Activated CD4-positive, CD25-positive, alpha-beta regulatory T cell treated with anti-CD3 and anti-CD28 coated beads, Interleukin-2, amount 50 U/mL, for 16 hours (primary cell): ENCODE data around the gene GDPD3.

Source experiments
- DNase-seq: peaks from one replicate; pipeline ENCODE4 v3.0.0-alpha.2; 2020; ENCODE audit warnings: low read depth, low spot score

GDPD3 gene

DNA sequence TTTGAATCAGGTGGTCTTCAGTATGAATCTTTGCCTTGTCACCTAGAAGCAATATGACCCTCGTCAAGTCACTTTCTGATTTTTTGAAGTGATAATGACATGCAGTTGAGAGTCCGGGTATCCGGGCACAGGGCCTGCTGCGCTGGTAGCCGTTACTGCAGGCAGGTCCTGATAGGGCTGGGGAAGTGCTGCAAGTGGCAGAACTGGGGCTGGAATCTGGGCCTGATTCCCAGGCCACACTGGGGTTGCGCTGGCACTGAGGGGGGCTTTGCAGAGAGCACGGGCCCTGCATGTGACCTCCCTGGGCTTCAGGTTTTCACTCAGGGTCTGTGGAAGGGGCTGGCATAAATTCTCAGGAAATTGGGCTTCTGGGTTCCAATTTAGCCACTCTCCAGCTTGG is 34.6 kb downstream of the GDPD3 start:
- DNase-seq = no peak

GRCh38 chr16:30077656-30078055 is 35.7 kb downstream of the GDPD3 start:
- DNase-seq = no peak

DNA sequence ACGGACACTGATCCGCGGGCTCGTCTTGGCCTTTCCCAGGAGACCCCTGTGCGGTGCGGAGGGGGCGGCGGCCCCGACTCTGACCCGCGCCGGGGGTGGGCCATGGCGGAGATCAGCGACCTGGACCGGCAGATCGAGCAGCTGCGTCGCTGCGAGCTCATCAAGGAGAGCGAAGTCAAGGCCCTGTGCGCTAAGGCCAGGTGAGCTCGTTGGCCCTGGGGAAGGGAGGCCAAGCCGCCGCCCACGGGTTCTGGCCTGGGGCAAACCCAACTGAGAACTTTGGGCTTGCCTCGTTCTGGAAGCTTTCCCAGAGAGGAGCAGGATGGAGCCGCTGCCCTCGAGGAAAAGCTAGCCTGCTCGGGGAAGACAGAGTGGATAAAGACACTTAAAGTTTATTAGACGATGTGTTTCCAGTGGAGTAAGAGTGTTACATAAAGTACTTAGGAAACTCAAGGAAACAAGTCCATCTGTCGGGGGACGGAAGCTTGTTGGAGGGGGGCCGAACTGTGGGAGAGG is 37.0 kb downstream of the GDPD3 start:
- no peak for DNase-seq

- peak; percentile 78 for DNase-seq
Measured at GRCh38 chr16:30075503-30076275, 37.6 kb downstream of the GDPD3 start, which contains the start of gene PPP4C. PPP4C (plus strand) TSS chr16:30075994; CDS start chr16:30076378, 384 bp downstream.

- no peak for DNase-seq
Measured at GRCh38 chr16:30070490-30070889, 42.8 kb downstream of the GDPD3 start.

DNA sequence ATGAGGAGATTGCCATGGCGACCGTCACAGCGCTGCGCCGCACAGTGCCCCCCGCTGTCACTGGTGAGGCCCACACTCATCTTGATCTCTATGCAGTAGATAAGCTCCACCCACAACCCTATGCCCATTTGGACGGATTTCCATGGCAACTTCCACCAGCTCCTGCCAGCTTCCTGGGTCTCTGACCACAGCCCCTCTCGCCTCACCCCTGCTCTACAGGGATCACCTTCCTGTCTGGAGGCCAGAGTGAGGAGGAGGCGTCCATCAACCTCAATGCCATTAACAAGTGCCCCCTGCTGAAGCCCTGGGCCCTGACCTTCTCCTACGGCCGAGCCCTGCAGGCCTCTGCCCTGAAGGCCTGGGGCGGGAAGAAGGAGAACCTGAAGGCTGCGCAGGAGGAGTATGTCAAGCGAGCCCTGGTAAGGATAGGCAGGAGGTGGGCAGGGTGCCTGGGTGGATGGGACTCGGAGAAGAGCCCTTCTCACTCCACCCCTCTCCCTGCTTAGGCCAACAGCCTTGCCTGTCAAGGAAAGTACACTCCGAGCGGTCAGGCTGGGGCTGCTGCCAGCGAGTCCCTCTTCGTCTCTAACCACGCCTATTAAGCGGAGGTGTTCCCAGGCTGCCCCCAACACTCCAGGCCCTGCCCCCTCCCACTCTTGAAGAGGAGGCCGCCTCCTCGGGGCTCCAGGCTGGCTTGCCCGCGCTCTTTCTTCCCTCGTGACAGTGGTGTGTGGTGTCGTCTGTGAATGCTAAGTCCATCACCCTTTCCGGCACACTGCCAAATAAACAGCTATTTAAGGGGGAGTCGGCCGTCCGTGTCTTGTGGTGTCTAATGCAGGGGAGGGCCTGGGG is 43.5 kb downstream of the GDPD3 start:
- no peak for DNase-seq

GRCh38 chr16:30068750-30069610 is 44.4 kb downstream of the GDPD3 start:
- no peak for DNase-seq

DNA sequence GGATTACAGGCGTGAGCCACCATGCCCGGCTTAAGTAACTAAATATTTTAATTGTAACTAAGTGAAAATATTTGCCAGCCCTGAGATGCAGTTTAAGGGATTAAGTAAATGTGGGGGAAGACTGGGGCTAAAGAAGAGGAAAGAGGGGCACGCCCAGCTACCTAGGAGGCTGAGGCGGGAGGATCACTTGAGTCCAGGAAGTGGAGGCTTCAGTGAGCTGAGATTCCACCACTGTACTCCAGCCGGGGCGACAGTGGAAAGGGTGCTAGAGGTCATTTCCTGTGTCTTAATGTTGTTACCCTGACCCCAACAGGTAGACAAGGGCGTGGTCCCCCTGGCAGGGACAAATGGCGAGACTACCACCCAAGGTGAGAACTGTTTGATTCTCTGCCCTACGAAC is 45.0 kb downstream of the GDPD3 start:
- DNase-seq = no peak

- DNase-seq = no peak
Measured at GRCh38 chr16:30067584-30067916, 45.8 kb downstream of the GDPD3 start.

DNA sequence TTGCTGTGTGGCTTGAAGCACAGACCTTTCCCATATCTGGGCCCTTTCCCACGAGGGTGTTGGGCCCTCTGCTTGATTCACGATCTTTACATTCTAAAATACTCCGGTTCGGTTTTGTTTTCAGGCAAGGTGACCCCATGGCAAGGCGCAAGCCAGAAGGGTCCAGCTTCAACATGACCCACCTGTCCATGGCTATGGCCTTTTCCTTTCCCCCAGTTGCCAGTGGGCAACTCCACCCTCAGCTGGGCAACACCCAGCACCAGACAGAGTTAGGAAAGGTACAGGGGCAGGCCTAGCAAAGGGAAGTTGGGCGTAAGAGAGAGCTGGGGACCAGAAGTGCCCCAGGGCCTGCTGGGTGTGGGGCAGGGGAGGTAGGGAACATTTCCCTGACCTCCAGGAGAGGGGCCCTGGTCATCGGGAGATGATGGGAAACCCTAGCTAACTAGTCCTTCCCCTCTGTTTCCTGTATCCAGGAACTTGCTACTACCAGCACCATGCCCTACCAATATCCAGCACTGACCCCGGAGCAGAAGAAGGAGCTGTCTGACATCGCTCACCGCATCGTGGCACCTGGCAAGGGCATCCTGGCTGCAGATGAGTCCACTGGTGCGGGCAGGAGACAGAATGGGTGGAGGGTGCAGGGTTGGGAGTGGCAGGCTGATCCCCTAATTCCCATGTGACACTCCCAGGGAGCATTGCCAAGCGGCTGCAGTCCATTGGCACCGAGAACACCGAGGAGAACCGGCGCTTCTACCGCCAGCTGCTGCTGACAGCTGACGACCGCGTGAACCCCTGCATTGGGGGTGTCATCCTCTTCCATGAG is 46.4 kb downstream of the GDPD3 start:
- DNase-seq = no peak

DNA sequence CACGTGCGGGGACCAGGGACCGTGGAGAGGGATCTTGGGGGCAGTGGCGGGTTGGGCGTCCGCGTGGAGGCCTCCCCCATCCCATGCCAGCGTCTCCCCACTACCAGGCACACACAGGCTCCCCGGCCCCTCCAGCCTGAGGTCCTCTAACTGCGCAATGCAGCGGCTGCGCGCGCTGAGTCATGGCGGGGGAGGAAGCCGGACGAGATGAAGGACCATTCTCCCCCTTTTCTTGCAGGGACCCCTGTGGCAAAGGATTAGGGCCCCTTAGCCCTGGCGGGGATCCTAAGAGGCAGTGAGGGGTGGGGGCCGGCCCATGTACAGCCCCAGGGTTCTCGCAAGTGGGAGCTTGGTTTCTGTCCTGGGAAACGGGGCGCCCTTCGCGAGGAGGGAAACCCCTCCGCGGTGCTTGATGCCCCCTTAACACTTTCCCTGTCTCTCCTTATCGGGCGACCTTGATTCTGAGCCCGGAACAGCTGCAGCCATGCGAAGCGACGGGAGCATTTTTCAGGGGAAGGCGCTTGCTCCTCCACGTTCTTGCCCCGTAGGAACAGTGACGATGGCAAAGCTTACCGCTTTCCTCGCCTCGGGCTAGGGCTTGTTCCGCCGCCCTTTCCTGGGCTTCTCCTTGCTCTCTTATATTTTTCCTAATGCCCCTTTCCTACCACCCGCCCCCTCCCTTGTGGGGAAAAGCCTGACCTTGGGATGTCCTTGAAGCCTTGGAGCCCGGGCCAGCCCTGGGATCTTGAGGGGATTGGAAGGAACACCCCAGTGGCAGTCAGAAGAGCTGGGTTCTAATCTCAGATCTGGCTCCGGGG is 47.2 kb downstream of the GDPD3 start:
- no peak for DNase-seq

- peak; percentile 89 for DNase-seq
Measured at GRCh38 chr16:30065102-30065942, 48.0 kb downstream of the GDPD3 start, which contains the start of gene ALDOA. ALDOA (plus strand) TSS chr16:30065760; CDS start chr16:30066898, 1,138 bp downstream.

DNA sequence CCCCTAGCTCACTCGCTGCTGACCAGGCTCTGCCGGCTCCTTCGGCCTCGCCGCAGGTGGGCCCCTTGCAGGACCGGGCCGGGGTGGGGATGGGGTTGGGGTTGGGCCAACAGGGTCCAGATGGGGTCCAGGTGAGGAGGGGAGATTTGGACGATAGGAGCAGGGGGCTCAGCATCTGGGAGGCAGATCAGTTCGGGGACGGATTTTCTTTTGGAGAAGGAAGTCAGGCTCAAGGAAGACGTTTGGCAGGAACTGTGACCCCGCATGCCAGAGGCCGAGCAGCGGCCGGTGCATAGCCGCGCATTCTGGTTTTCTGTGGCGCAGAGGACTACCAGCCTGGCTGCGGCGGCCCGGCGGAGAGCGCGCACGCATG is 48.6 kb downstream of the GDPD3 start:
- DNase-seq = no peak

DNA sequence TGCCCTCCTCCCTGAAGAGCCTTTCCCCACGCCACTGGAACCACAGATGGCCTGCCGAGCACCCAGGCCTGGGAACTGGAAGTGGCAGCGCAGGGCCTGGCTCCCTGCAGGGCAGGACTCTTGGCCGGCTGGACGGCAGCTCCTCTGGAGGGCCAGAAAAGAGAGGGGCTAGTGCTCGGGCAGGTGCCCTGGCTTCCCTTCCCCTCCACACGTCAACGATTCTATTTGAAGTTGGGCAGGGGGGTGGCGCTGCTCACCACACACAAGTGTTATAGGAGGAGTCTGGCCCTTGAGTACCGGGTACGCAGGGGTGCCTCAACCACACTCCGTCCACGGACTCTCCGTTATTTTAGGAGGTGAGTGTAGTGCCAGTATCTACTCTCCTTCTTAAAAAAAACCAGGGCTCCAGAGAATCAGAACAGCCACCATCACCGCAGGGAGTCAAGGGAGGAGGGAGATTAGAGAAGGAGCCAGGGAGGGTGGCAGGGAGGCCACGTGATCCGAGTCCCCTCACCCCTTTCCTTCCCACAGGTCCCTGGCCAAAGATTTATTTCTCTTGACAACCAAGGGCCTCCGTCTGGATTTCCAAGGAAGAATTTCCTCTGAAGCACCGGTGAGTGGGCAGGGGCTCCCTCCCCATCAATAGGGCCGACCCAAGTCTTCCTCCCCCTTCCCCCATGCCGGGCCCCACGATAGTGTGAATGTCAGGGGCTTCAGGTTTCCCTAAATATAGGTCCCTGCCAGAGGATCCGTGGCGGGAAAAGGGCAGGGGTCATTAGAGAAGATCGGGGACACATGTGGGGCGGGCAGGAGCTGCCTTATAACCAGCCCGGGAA is 49.2 kb downstream of the GDPD3 start:
- DNase-seq = peak; percentile 45

GRCh38 chr16:30063278-30063892 is 50.0 kb downstream of the GDPD3 start:
- DNase-seq = no peak

- no peak for DNase-seq
Measured at GRCh38 chr16:30060836-30061554, 52.3 kb downstream of the GDPD3 start.

DNA sequence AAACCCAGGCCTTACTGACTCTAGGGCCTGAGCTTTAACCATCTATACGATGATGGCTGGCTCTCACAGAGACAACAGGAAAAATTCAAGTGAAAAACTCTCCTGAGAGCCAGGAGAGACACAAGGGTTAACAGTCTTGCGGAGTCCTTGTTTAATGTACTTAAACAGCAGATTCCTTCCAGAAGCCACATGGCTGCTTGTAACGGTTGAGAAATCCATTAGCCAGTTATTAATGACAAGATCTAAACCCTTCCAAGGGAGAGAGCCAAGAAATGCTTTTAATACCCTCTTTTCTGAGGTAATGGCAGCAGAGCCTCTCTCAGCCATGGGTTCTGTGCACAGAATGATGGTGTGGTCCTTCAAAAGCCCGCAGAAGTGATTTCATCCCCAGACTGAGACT is 53.0 kb downstream of the GDPD3 start:
- no peak for DNase-seq
